Adrenal gland (tissue), 12 donors: ENCODE measurements around the gene FLNA. TPM values are rescaled to one million over a fixed set of nuclear protein-coding genes. Genes with fewer than 3 reads are reported as not detected.

Experiments used
- DNase-seq, 7 donors: peaks; one replicate each; pipeline ENCODE4 v3.0.0-alpha.2; 2019 to 2020
- H3K27ac ChIP-seq, 5 donors: fragments of 200-600 bp; sonication (generic) in 4 of 5; 1 replicate in 3 of 5; 2 replicates in 2 of 5; pipeline versions ENCODE4 v1.5.1 to v1.8.0; 2016 to 2020; ENCODE audit warnings: mild to moderate bottlenecking in 1 of 5
- H3K27me3 ChIP-seq: fragments of 200-600 bp; 2 replicates; pipeline ENCODE4 v1.8.0; 2021
- H3K36me3 ChIP-seq, 2 donors: fragments of 200-600 bp; replicated peaks in 1 of 2; 1 replicate in 1 of 2; 2 replicates in 1 of 2; pipeline versions ENCODE4 v1.5.1 to v1.8.0; 2018 to 2022
- H3K4me1 ChIP-seq, 2 donors: fragments of 200-600 bp; replicated peaks in 1 of 2; 1 replicate in 1 of 2; 2 replicates in 1 of 2; pipeline versions ENCODE4 v1.5.1 to v1.8.0; 2018 to 2021
- H3K4me3 ChIP-seq, 4 donors: fragments of 200-600 bp; sonication (generic) in 3 of 4; one replicate each; pipeline ENCODE4 v1.5.1; 2016 to 2018
- H3K9me3 ChIP-seq, 3 donors: fragments of 200-600 bp; sonication (generic) in 1 of 3; replicated peaks in 1 of 3; 1 replicate in 2 of 3; 2 replicates in 1 of 3; pipeline versions ENCODE4 v1.5.1 to v1.8.0; 2016 to 2021
- CTCF ChIP-seq, 6 experiments: fragments of 450-650 bp in 4 of 6; fragments of 200-600 bp in 2 of 6; sonication (generic) in 1 of 6; IDR thresholded peaks; 1 replicate in 5 of 6; 2 replicates in 1 of 6; pipeline versions ENCODE4 v1.5.1 to v1.8.0; 2016 to 2021; ENCODE audit warnings: antibody characterized with exemption in 6 of 6, mild to moderate bottlenecking in 2 of 6, moderate library complexity in 1 of 6
- POLR2A ChIP-seq, 2 donors: fragments of 450-650 bp; IDR thresholded peaks; one replicate each; pipeline ENCODE4 v1.6.1; 2017; ENCODE audit warnings: antibody characterized with exemption in 2 of 2, mild to moderate bottlenecking in 2 of 2, moderate library complexity in 1 of 2
- WGBS, 4 donors: extraction: QIAGEN DNeasy Blood & Tissue Kit in 2 of 4; methylation state at CpG; one replicate each; pipeline versions ENCODE4 v1.1.5 to v1.1.7; 2013 to 2017; 5-methylcytosine and 5-hydroxymethylcytosine counted together
- intact Hi-C, 2 donors: fragments of 100-400 bp; cut with DNase I; formaldehyde crosslinking; loops; one replicate each; pipeline versions ENCODE4 v1.14.1 to v1.15.0; 2022 to 2023
- polyA plus RNA-seq, 3 donors: library from polyadenylated mRNA; stranded (reverse); fragments of 200-250 nt in 2 of 3; fragments of 350-450 nt in 1 of 3; fragmentation: Illumina TruSeq in 1 of 3; extraction: RNeasy Lipid Tissue Mini Kit (QIAGEN cat#74804) in 1 of 3; gene quantifications; one replicate each; pipeline ENCODE4 v1.2.3, GENCODE V29; 2013 to 2014
- total RNA-seq, 9 donors: library from RNA; depleted of rRNA in 4 of 9; stranded (reverse); fragments of >200 nt in 4 of 9; fragments of 120-200 nt in 1 of 9; fragmentation: NEBNext Ultra II Directional in 1 of 9; extraction: Animal tissue kit (Norgen Biotek cat#: 25700) in 1 of 9; gene quantifications; one replicate each; pipeline versions ENCODE4 v1.1.0 to v1.2.4, GENCODE V29; 2013 to 2023
- donor health status: healthy with polysubstance abuse.
- donor health status: Bipolar disorder and iron deficiency.
- donor health status: DM: yes; HTN: yes; CAD: no.
- donor health status: DM: no; HTN: no; CAD: no.
- donor health status: DM: no; HTN: no; CAD: no.
- donor health status: DM: yes; HTN: yes; CAD: no.

FLNA gene
- total and polyA plus RNA-seq, 12 donors: 57.0 to 979 (median 504) TPM

- H3K36me3 ChIP-seq: no peaks in the 10 kb centered on the region
- H3K27ac ChIP-seq: no peak overlapping the region
- intact Hi-C loops: no loop called here
- WGBS, 4 donors: 66 to 86% (median 84%) methylated on average over 5 of the region's 5 CpGs
- H3K4me1 ChIP-seq: no peaks in the 10 kb centered on the region
- TF ChIP-seq CTCF (IDR thresholded peaks at IDR 0.05) (no peak), POLR2A (IDR thresholded peaks at IDR 0.05) (no peak)
- H3K9me3 ChIP-seq: no peaks in the 10 kb centered on the region
- H3K4me3 ChIP-seq: no peak overlapping the region
- no peak for DNase-seq
- H3K27me3 ChIP-seq: no peaks in the 10 kb centered on the region
These were observed 61.3 kb downstream of the FLNA start for GRCh38 chrX:154313147-154313546.

GRCh38 chrX:154312116-154312515 lies 62.3 kb downstream of the FLNA start:
- intact Hi-C loops: no loop called here
- no peaks in the 10 kb centered on the region for H3K36me3 ChIP-seq
- WGBS, 4 donors: 82 to 93% (median 91%) methylated on average over 7 of the region's 7 CpGs
- H3K27me3 ChIP-seq: no peaks in the 10 kb centered on the region
- DNase-seq: no peak
- H3K4me3 ChIP-seq: no peak overlapping the region
- H3K9me3 ChIP-seq: no peaks in the 10 kb centered on the region
- no peaks in the 10 kb centered on the region for H3K4me1 ChIP-seq
- no peak for TF ChIP-seq POLR2A (IDR thresholded peaks at IDR 0.05)
- no peak for TF ChIP-seq CTCF (IDR thresholded peaks at IDR 0.05)
- H3K27ac ChIP-seq: no peak overlapping the region

- Histone ChIP-seq H3K27me3 (no peaks in the 10 kb centered on the region), H3K27ac (no peak overlapping the region), H3K4me1 (no peaks in the 10 kb centered on the region), H3K36me3 (no peaks in the 10 kb centered on the region), H3K9me3 (no peaks in the 10 kb centered on the region), H3K4me3 (no peak overlapping the region)
- intact Hi-C loops: no loop called here
- WGBS, 4 donors: 81 to 92% (median 85%) methylated on average over 6 to 19 of the region's 19 CpGs
- TF ChIP-seq POLR2A (IDR thresholded peaks at IDR 0.05) (no peak), CTCF (IDR thresholded peaks at IDR 0.05) (no peak)
- DNase-seq: no peak
These were observed 63.6 kb downstream of the FLNA start for GRCh38 chrX:154310616-154311536.

GRCh38 chrX:154309041-154309775 lies 65.2 kb downstream of the FLNA start:
- no peaks in the 10 kb centered on the region for H3K36me3 ChIP-seq
- intact Hi-C loops: no loop called here

More at GRCh38 chrX:154309041-154309775, 65.2 kb downstream of the FLNA start:
- Histone ChIP-seq H3K4me1 (no peaks in the 10 kb centered on the region), H3K9me3 (no peaks in the 10 kb centered on the region), H3K4me3 (no peak overlapping the region), H3K27ac (no peak overlapping the region), H3K27me3 (no peaks in the 10 kb centered on the region)
- 75 to 83% (median 83%) methylated on average over 7 to 16 of the region's 16 CpGs for WGBS, 4 donors
- DNase-seq: no peak
- TF ChIP-seq CTCF (IDR thresholded peaks at IDR 0.05) (no peak), POLR2A (IDR thresholded peaks at IDR 0.05) (no peak)
